Glutamatergic neuron (in vitro differentiated cells): ENCODE results near the gene NAV3. TPM values are rescaled to one million over a fixed set of nuclear protein-coding genes. Genes with fewer than 3 reads are reported as not detected.

Experiments used
- DNase-seq: peaks from one replicate; pipeline ENCODE4 v3.0.0; 2022
- H3K27ac Mint-ChIP-seq: one replicate; pipeline ENCODE4 v1.8.0; 2020; ENCODE audit warnings: mild to moderate bottlenecking, mixed read lengths, inconsistent platforms; ENCODE audit not compliant: unreplicated experiment
- H3K27me3 Mint-ChIP-seq: one replicate; pipeline ENCODE4 v1.8.0; 2020; ENCODE audit warnings: mild to moderate bottlenecking, moderate library complexity, mixed read lengths, inconsistent platforms; ENCODE audit not compliant: unreplicated experiment
- H3K36me3 Mint-ChIP-seq: one replicate; pipeline ENCODE4 v1.8.0; 2020; ENCODE audit warnings: mild to moderate bottlenecking, mixed read lengths, inconsistent platforms; ENCODE audit not compliant: unreplicated experiment
- H3K4me1 Mint-ChIP-seq: one replicate; pipeline ENCODE4 v1.8.0; 2020; ENCODE audit warnings: mild to moderate bottlenecking, low read depth, mixed read lengths, inconsistent platforms; ENCODE audit not compliant: unreplicated experiment
- H3K4me3 Mint-ChIP-seq: one replicate; pipeline ENCODE4 v1.8.0; 2020; ENCODE audit warnings: mild to moderate bottlenecking, mixed read lengths, inconsistent platforms; ENCODE audit not compliant: unreplicated experiment
- H3K9me3 Mint-ChIP-seq: one replicate; pipeline ENCODE4 v1.8.0; 2020; ENCODE audit warnings: mild to moderate bottlenecking, moderate library complexity, mixed read lengths, inconsistent platforms; ENCODE audit not compliant: unreplicated experiment
- CTCF ChIP-seq: fragments of 200-600 bp; sonication (generic); IDR thresholded peaks from one replicate; pipeline ENCODE4 v1.5.0; 2021; ENCODE audit not compliant: partially characterized antibody, unreplicated experiment
- total RNA-seq: library from RNA; stranded (reverse); fragmentation: NEBNext Ultra II Directional; extraction: Animal tissue kit (Norgen Biotek cat#: 25700); gene quantifications from one replicate; pipeline ENCODE4 v1.2.1, GENCODE V29; 2021; ENCODE audit not compliant: unreplicated experiment

The NAV3 gene
- total RNA-seq, 1 donor from 2014 or later, result 13.6 TPM

DNA sequence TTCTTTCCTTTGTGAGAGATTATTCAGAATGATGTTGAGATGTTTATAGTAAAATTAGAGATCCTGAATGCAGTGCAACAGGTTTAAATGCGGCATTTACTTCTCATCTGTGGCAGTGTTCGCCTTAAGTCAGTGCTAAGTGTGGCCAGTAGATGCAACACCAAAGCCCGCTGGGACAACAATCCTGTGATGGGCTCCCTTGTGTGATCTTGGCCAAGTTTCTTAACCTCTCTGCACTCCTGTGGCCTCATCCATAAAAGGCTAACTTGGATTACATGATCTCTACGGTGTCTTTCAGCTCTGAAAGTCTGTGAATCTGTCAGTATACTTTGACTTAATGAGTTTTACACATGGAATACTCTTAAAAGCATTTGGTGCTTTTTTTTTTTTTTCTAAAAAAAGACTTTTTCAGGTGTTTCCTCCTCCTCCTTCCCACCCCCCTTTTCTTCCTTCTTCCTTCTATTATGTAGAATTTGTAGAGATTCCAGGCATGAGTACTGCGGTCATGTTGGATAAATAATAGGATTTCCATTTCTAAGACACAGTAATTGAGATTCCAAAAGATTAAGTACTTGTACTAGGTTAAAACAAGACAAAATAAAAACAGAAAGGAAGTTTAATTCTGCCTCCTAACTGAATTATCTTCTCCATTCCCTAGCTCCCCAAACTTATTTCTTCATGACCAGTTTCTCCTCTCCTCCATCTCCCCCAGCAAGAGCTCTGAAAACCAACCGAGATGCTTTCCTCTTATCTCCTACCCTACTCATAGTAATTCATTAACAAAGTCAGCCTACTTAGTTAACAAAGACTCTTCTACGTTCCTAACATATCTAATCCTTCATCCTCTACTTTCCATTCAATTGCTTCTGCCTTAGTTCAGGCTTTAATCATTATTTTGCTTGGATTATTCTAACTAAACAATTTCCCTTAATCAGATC, 42.2 kb upstream of the NAV3 start:
- no peak for TF ChIP-seq CTCF
- Mint-ChIP-seq H3K9me3 (no peaks in the 10 kb centered on the region), H3K4me3 (no peak overlapping the region), H3K4me1 (no peaks in the 10 kb centered on the region), H3K36me3 (no peaks in the 10 kb centered on the region), H3K27ac (no peak overlapping the region), H3K27me3 (no peaks in the 10 kb centered on the region)
- no peak for DNase-seq

GRCh38 chr12:77795699-77796098, 35.0 kb upstream of the NAV3 start:
- no peak overlapping the region for H3K27ac Mint-ChIP-seq
- peaks cover 8% of the 10 kb centered on the region for H3K4me1 Mint-ChIP-seq
- no peak for DNase-seq
- H3K27me3 Mint-ChIP-seq, result no peaks in the 10 kb centered on the region
- no peak for TF ChIP-seq CTCF
- H3K4me3 Mint-ChIP-seq, result no peak overlapping the region
- H3K36me3 Mint-ChIP-seq, result no peaks in the 10 kb centered on the region
- H3K9me3 Mint-ChIP-seq, result no peaks in the 10 kb centered on the region

DNA sequence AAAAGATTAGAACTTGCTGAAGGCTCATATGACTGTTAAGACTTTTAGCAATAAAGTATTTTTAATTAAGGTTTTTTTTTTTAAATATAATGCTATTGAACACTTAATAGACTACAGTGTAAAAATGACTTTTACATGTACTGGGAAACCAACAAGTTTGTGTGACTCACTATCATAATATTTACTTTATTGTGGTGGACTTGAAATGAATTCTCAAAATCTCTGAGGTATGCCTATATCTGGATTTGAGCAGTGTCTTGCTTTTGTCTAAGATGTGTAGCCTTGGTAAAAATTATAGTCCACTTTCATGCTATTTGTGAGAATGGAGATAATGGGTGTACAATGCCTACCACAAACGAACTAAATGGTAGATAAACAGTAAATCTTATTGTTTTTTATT, 33.9 kb upstream of the NAV3 start:
- Mint-ChIP-seq H3K4me1 (peaks cover 8% of the 10 kb centered on the region), H3K36me3 (no peaks in the 10 kb centered on the region), H3K27ac (no peak overlapping the region), H3K9me3 (no peaks in the 10 kb centered on the region), H3K4me3 (no peak overlapping the region), H3K27me3 (no peaks in the 10 kb centered on the region)
- no peak for TF ChIP-seq CTCF
- DNase-seq, result no peak

GRCh38 chr12:77800501-77800900, 30.2 kb upstream of the NAV3 start:
- H3K4me1 Mint-ChIP-seq, result peaks cover 6% of the 10 kb centered on the region
- H3K9me3 Mint-ChIP-seq, result peaks cover 5% of the 10 kb centered on the region
- no peak overlapping the region for H3K4me3 Mint-ChIP-seq
- no peak overlapping the region for H3K27ac Mint-ChIP-seq
- no peak for DNase-seq
- no peak for TF ChIP-seq CTCF
- peaks cover 2% of the 10 kb centered on the region for H3K27me3 Mint-ChIP-seq
- peaks cover 7% of the 10 kb centered on the region for H3K36me3 Mint-ChIP-seq

DNA sequence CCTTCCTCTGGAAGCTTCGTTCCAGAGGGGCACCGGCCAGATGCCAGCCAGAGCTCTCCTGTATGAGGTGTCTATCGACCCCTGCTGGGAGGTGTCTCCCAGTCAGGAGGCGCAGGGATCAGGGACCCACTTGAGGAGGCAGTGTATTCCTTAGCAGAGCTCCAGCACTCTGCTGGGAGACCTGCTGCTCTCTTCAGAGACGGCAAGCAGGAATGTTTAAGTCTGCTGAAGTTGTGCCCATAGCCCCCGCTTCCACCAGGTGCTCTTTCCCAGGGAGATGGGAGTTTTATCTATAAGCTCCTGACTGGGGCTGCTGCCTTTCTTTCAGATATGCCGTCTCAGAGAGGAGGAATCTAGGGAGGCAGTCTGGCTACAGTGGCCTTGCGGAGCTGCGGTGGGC, 22.2 kb upstream of the NAV3 start:
- peaks cover 2% of the 10 kb centered on the region for H3K27me3 Mint-ChIP-seq
- no peaks in the 10 kb centered on the region for H3K4me1 Mint-ChIP-seq
- H3K36me3 Mint-ChIP-seq, result peaks cover 12% of the 10 kb centered on the region
- peaks cover 5% of the 10 kb centered on the region for H3K9me3 Mint-ChIP-seq
- DNase-seq, result no peak
- no peak overlapping the region for H3K27ac Mint-ChIP-seq
- no peak overlapping the region for H3K4me3 Mint-ChIP-seq
- no peak for TF ChIP-seq CTCF
